HEK293 (cell line): ENCODE measurements around the gene FSTL5.

Experiments used
- CTCF ChIA-PET: fragments of 350-600 bp; formaldehyde crosslinking; extraction: SDS; loops from one replicate; lab custom pipeline; 2021; ENCODE audit warnings: antibody characterized with exemption; lab: Yijun Ruan, JAX
- POLR2A ChIA-PET: fragments of 300-600 bp; formaldehyde crosslinking; extraction: SDS; loops from one replicate; lab custom pipeline; 2020; ENCODE audit warnings: antibody characterized with exemption, inconsistent platforms; lab: Yijun Ruan, JAX
- H3K27ac ChIP-seq: fragments of 200-500 bp; sonication (Bioruptor generic); 2 replicates; pipeline ENCODE4 v1.5.1; 2014; ENCODE audit warnings: low read depth, low read length, control low read depth, inconsistent platforms; ENCODE audit errors: extremely low read depth
- H3K36me3 ChIP-seq, 2 experiments: fragments of 200-500 bp in 1 of 2; sonication (Bioruptor generic) in 1 of 2; 1 replicate in 1 of 2; 2 replicates in 1 of 2; pipeline ENCODE4 v1.5.1; 2014 to 2017; ENCODE audit warnings: inconsistent platforms in 2 of 2, low read length in 2 of 2; ENCODE audit not compliant: control insufficient read depth in 2 of 2, insufficient read depth in 1 of 2
- H3K4me1 ChIP-seq: fragments of 200-500 bp; sonication (Bioruptor generic); 2 replicates; pipeline ENCODE4 v1.5.1; 2014; ENCODE audit warnings: mild to moderate bottlenecking, low read length, inconsistent platforms; ENCODE audit not compliant: control insufficient read depth, insufficient read depth
- H3K4me3 ChIP-seq: 2 replicates; pipeline ENCODE4 v1.5.1; 2011; ENCODE audit warnings: low read depth, mild to moderate bottlenecking, control low read depth, low read length, moderate library complexity
- H3K9me3 ChIP-seq: fragments of 200-500 bp; sonication (Bioruptor generic); 2 replicates; pipeline ENCODE4 v1.5.1; 2014; ENCODE audit warnings: low read depth, low read length, inconsistent platforms; ENCODE audit not compliant: control insufficient read depth, insufficient read depth
- BCL11A ChIP-seq: fragments of 450-650 bp; formaldehyde crosslinking; IDR thresholded peaks from 2 replicates; pipeline ENCODE4 v1.5.1; 2016; ENCODE audit warnings: low read depth, missing biosample characterization, missing genetic modification characterization
- GLI4 ChIP-seq: fragments of 450-650 bp; formaldehyde crosslinking; IDR thresholded peaks from 2 replicates; pipeline ENCODE4 v1.5.1; 2016; ENCODE audit warnings: missing biosample characterization, missing genetic modification characterization
- HOXD13 ChIP-seq: sonication (generic); formaldehyde crosslinking; IDR thresholded peaks from 2 replicates; pipeline ENCODE4 v1.8.0; 2022; ENCODE audit warnings: missing genetic modification reagents, borderline replicate concordance
- KLF8 ChIP-seq: fragments of 450-650 bp; formaldehyde crosslinking; IDR thresholded peaks from 2 replicates; pipeline ENCODE4 v1.5.1; 2016; ENCODE audit warnings: missing biosample characterization, missing genetic modification characterization
- PRDM10 ChIP-seq: fragments of 450-650 bp; formaldehyde crosslinking; IDR thresholded peaks from 2 replicates; pipeline ENCODE4 v1.5.1; 2016; ENCODE audit warnings: missing biosample characterization, missing genetic modification characterization
- SALL2 ChIP-seq: fragments of 450-650 bp; formaldehyde crosslinking; IDR thresholded peaks from 2 replicates; pipeline ENCODE4 v1.5.0; 2017; ENCODE audit warnings: missing biosample characterization, mild to moderate bottlenecking, missing genetic modification characterization, borderline replicate concordance
- ZBTB26 ChIP-seq: fragments of 450-650 bp; formaldehyde crosslinking; optimal IDR thresholded peaks from 2 replicates; pipeline ENCODE3; 2016; ENCODE audit warnings: missing biosample characterization, mild to moderate bottlenecking, missing genetic modification characterization
- ZNF19 ChIP-seq: fragments of 450-650 bp; formaldehyde crosslinking; IDR thresholded peaks from 2 replicates; pipeline ENCODE4; 2016; ENCODE audit warnings: missing biosample characterization, missing genetic modification characterization, low read depth
- ZNF202 ChIP-seq: fragments of 450-650 bp; formaldehyde crosslinking; IDR thresholded peaks from 2 replicates; pipeline ENCODE4 v1.5.1; 2016; ENCODE audit warnings: missing biosample characterization, missing genetic modification characterization, borderline replicate concordance
- ZNF280D ChIP-seq: fragments of 450-650 bp; formaldehyde crosslinking; IDR thresholded peaks from 2 replicates; pipeline ENCODE4 v1.5.1; 2016; ENCODE audit warnings: missing biosample characterization, missing genetic modification characterization
- ZNF518A ChIP-seq: fragments of 450-650 bp; formaldehyde crosslinking; conservative IDR thresholded peaks from 2 replicates; pipeline ENCODE4 v1.5.1; 2016; ENCODE audit warnings: low read depth, missing biosample characterization, missing genetic modification characterization
- ZNF530 ChIP-seq: fragments of 450-650 bp; formaldehyde crosslinking; IDR thresholded peaks from 2 replicates; pipeline ENCODE4 v1.5.1; 2016; ENCODE audit warnings: low read depth, missing biosample characterization, missing genetic modification characterization
- ZNF548 ChIP-seq: fragments of 450-650 bp; formaldehyde crosslinking; IDR thresholded peaks from 2 replicates; pipeline ENCODE4 v1.5.1; 2016; ENCODE audit warnings: missing biosample characterization, missing genetic modification characterization
- ZNF660 ChIP-seq: fragments of 450-650 bp; IDR thresholded peaks from 2 replicates; pipeline ENCODE4 v1.5.1; 2018; ENCODE audit warnings: missing biosample characterization, mild to moderate bottlenecking, missing genetic modification characterization
- ZNF76 ChIP-seq: fragments of 450-650 bp; formaldehyde crosslinking; IDR thresholded peaks from 2 replicates; pipeline ENCODE4; 2016; ENCODE audit warnings: low read depth, missing biosample characterization, missing genetic modification characterization, borderline replicate concordance
- ZNF785 ChIP-seq: fragments of 450-650 bp; formaldehyde crosslinking; IDR thresholded peaks from 2 replicates; pipeline ENCODE4 v1.5.1; 2016; ENCODE audit warnings: missing biosample characterization, missing genetic modification characterization
- ZNF843 ChIP-seq: fragments of 450-650 bp; formaldehyde crosslinking; IDR thresholded peaks from 2 replicates; pipeline ENCODE4 v1.5.1; 2016; ENCODE audit warnings: missing biosample characterization, missing genetic modification characterization
- ZSCAN23 ChIP-seq: fragments of 450-650 bp; formaldehyde crosslinking; IDR thresholded peaks from 2 replicates; pipeline ENCODE4 v1.5.1; 2016; ENCODE audit warnings: missing biosample characterization, missing genetic modification characterization

Gene FSTL5

GRCh38 chr4:161651586-161651985 lies 512.2 kb downstream of the FSTL5 start:
- ChIA-PET POLR2A (no interaction called here), CTCF (no interaction called here)
- Histone ChIP-seq H3K4me3 (no peak overlapping the region), H3K27ac (no peak overlapping the region), H3K4me1 (no peaks in the 10 kb centered on the region), H3K9me3 (no peaks in the 10 kb centered on the region), H3K36me3 (no peaks in the 10 kb centered on the region)
- TF ChIP-seq ZNF843 (tag by site-specific recombination), result no peak
- TF ChIP-seq HOXD13 (CRISPR knock-in tag), result no peak
- no peak for TF ChIP-seq BCL11A
- TF ChIP-seq ZBTB26 (tag by site-specific recombination), result no peak
- TF ChIP-seq ZNF76 (tag by site-specific recombination), result no peak
- no peak for TF ChIP-seq ZNF19 (tag by site-specific recombination)
- no peak for TF ChIP-seq ZNF530 (tag by site-specific recombination)

- Histone ChIP-seq H3K9me3 (no peaks in the 10 kb centered on the region), H3K4me3 (no peak overlapping the region), H3K27ac (no peak overlapping the region), H3K36me3 (no peaks in the 10 kb centered on the region), H3K4me1 (no peaks in the 10 kb centered on the region)
- ChIA-PET CTCF (no interaction called here), POLR2A (no interaction called here)
- TF ChIP-seq ZNF530 (tag by site-specific recombination) (no peak), ZNF518A (tag by site-specific recombination) (no peak), ZNF548 (tag by site-specific recombination) (no peak), ZNF660 (no peak), BCL11A (no peak), ZNF785 (tag by site-specific recombination) (no peak), ZSCAN23 (tag by site-specific recombination) (no peak), ZNF202 (tag by site-specific recombination) (no peak), SALL2 (no peak), KLF8 (tag by site-specific recombination) (no peak), GLI4 (tag by site-specific recombination) (no peak), PRDM10 (tag by site-specific recombination) (no peak), ZNF280D (tag by site-specific recombination) (no peak)
Measured at GRCh38 chr4:161650812-161651211, 513.0 kb downstream of the FSTL5 start.
